HCT116 (cell line): ENCODE measurements around the gene FCER1G. TPM values are rescaled to one million over a fixed set of nuclear protein-coding genes. Genes with fewer than 3 reads are reported as not detected.

ENCODE experiments used
- ATAC-seq: fragments of 200-7000 bp; cut with Tn5 transposase; 2 replicates; pipeline ENCODE4 v1.9.1; 2020; ENCODE audit warnings: mild to moderate bottlenecking, moderate library complexity
- BruUV-seq: library from RNA; stranded (reverse); fragments of 400-500 nt; replicated peaks from 2 replicates; lab custom pipeline; 2021; lab: Mats Ljungman, UMichigan
- CTCF ChIA-PET: fragments of 300-600 bp; sonication (Branson Sonifier 250); formaldehyde crosslinking; loops from one replicate; lab custom pipeline; 2021; ENCODE audit warnings: antibody characterized with exemption; lab: Charles Lee
- POLR2A ChIA-PET: fragments of 300-600, 350-600 bp; sonication (Branson Sonifier 250); formaldehyde crosslinking; loops from one replicate; lab custom pipeline; 2021; ENCODE audit warnings: antibody characterized with exemption; lab: Charles Lee
- RAD21 ChIA-PET, 2 experiments: fragments of 300-600 bp; sonication (Branson Sonifier 250); formaldehyde crosslinking; loops; one replicate each; lab custom pipeline; 2023; ENCODE audit warnings: low total read pairs in 2 of 2; ENCODE audit not compliant: uncharacterized antibody in 2 of 2, unreplicated experiment in 2 of 2, low non-redundant PET in 1 of 2; lab: Charles Lee
- DNase-seq: peaks from one replicate; pipeline ENCODE4 v3.0.0-alpha.2; 2010; ENCODE audit warnings: low read depth, low spot score
- H2AFZ ChIP-seq: fragments of 200-600 bp; shearing (Covaris generic), sonication (generic); 2 replicates; pipeline ENCODE4 v1.6.1; 2017; ENCODE audit warnings: low read depth, mixed run types, mixed read lengths, antibody characterized with exemption, low read length; ENCODE audit not compliant: poor library complexity, severe bottlenecking
- H3K27ac ChIP-seq: 2 replicates; pipeline ENCODE4 v1.5.1; 2012; ENCODE audit warnings: low read depth, low read length
- H3K27me3 ChIP-seq: fragments of 200-600 bp; sonication (generic); 2 replicates; pipeline ENCODE4 v1.6.1; 2016; ENCODE audit warnings: mixed run types, low read length, mixed read lengths; ENCODE audit not compliant: insufficient read depth
- H3K36me3 ChIP-seq, 2 experiments: fragments of 200-500 bp in 1 of 2; fragments of 200-600 bp in 1 of 2; sonication (Bioruptor generic) in 1 of 2; sonication (generic) in 1 of 2; 2 replicates each; pipeline versions ENCODE4 v1.5.1 to v1.6.1; 2014 to 2016; ENCODE audit warnings: low read length in 2 of 2, inconsistent platforms in 1 of 2, mixed read lengths in 1 of 2, mixed run types in 1 of 2; ENCODE audit not compliant: insufficient read depth in 2 of 2, control insufficient read depth in 1 of 2
- H3K4me1 ChIP-seq, 2 experiments: fragments of 200-600 bp in 1 of 2; sonication (generic) in 1 of 2; 2 replicates each; pipeline versions ENCODE4 v1.5.1 to v1.6.1; 2012 to 2017; ENCODE audit warnings: low read length in 2 of 2, inconsistent platforms in 1 of 2, mild to moderate bottlenecking in 1 of 2, mixed read lengths in 1 of 2, mixed run types in 1 of 2, moderate library complexity in 1 of 2; ENCODE audit not compliant: insufficient read depth in 2 of 2, control insufficient read depth in 1 of 2
- H3K4me2 ChIP-seq: fragments of 200-600 bp; sonication (generic); 2 replicates; pipeline ENCODE4 v1.6.1; 2017; ENCODE audit warnings: mixed run types, low read length, mixed read lengths
- H3K4me3 ChIP-seq, 2 experiments: fragments of 200-600 bp in 1 of 2; sonication (generic) in 1 of 2; replicated peaks in 1 of 2; 2 replicates each; pipeline ENCODE4 v1.5.1; 2011 to 2016; ENCODE audit warnings: low read length in 2 of 2, control low read depth in 1 of 2, low read depth in 1 of 2, mild to moderate bottlenecking in 1 of 2, mixed read lengths in 1 of 2, mixed run types in 1 of 2
- H3K79me2 ChIP-seq: fragments of 200-600 bp; sonication (generic); 2 replicates; pipeline ENCODE4 v1.6.1; 2017; ENCODE audit warnings: mild to moderate bottlenecking, mixed run types, low read length, moderate library complexity, mixed read lengths; ENCODE audit not compliant: insufficient read depth
- H3K9ac ChIP-seq: fragments of 200-600 bp; sonication (generic); 2 replicates; pipeline ENCODE4 v1.6.1; 2016; ENCODE audit warnings: low read length, mixed read lengths
- H3K9me2 ChIP-seq: fragments of 200-600 bp; sonication (generic), shearing (Covaris generic); 2 replicates; pipeline ENCODE4 v1.6.1; 2017; ENCODE audit warnings: mixed run types, mild to moderate bottlenecking, moderate library complexity; ENCODE audit not compliant: insufficient read depth
- H3K9me3 ChIP-seq, 2 experiments: fragments of 200-500 bp in 1 of 2; fragments of 200-600 bp in 1 of 2; sonication (Bioruptor generic) in 1 of 2; sonication (generic) in 1 of 2; 2 replicates each; pipeline ENCODE4 v1.6.1; 2014 to 2017; ENCODE audit warnings: low read length in 2 of 2, mixed read lengths in 2 of 2, inconsistent platforms in 1 of 2, low read depth in 1 of 2, mild to moderate bottlenecking in 1 of 2, mixed run types in 1 of 2, moderate library complexity in 1 of 2; ENCODE audit not compliant: control insufficient read depth in 1 of 2, insufficient read depth in 1 of 2
- H4K20me1 ChIP-seq: fragments of 200-600 bp; sonication (generic), shearing (Covaris generic); 2 replicates; pipeline ENCODE4 v1.6.1; 2017; ENCODE audit warnings: mixed run types, mild to moderate bottlenecking, moderate library complexity; ENCODE audit not compliant: insufficient read depth
- CEBPB ChIP-seq: IDR thresholded peaks from 2 replicates; pipeline ENCODE4 v1.6.1; 2012; ENCODE audit warnings: low read depth
- EGR1 ChIP-seq: IDR thresholded peaks from 2 replicates; pipeline ENCODE4 v1.6.1; 2012; ENCODE audit warnings: low read depth
- ELF1 ChIP-seq: IDR thresholded peaks from 2 replicates; pipeline ENCODE4 v1.6.1; 2012; ENCODE audit warnings: low read depth, borderline replicate concordance
- EZH2 ChIP-seq: fragments of 200-600 bp; sonication (generic); IDR thresholded peaks from 2 replicates; pipeline ENCODE4 v1.6.1; 2017; ENCODE audit warnings: antibody characterized with exemption, mixed run types
- EZH2phosphoT487 ChIP-seq: fragments of 200-600 bp; IDR thresholded peaks from 2 replicates; pipeline ENCODE4 v1.6.1; 2018; ENCODE audit warnings: antibody characterized with exemption, borderline replicate concordance
- FOSL1 ChIP-seq: IDR thresholded peaks from 2 replicates; pipeline ENCODE4 v1.6.1; 2012; ENCODE audit warnings: low read depth
- JUND ChIP-seq: IDR thresholded peaks from 2 replicates; pipeline ENCODE4 v1.6.1; 2012
- POLR2A ChIP-seq: IDR thresholded peaks from 2 replicates; pipeline ENCODE4 v1.7.0; 2011; ENCODE audit warnings: borderline replicate concordance; ENCODE audit not compliant: insufficient read depth, insufficient read length; ENCODE audit errors: extremely low read depth
- RAD21 ChIP-seq: IDR thresholded peaks from 2 replicates; pipeline ENCODE4 v1.6.1; 2012; ENCODE audit warnings: low read depth, mild to moderate bottlenecking
- SIN3A ChIP-seq: IDR thresholded peaks from 2 replicates; pipeline ENCODE4 v1.6.1; 2012; ENCODE audit warnings: low read depth
- SP1 ChIP-seq: IDR thresholded peaks from 2 replicates; pipeline ENCODE4 v1.6.1; 2012; ENCODE audit warnings: low read depth
- SRF ChIP-seq: IDR thresholded peaks from 2 replicates; pipeline ENCODE4 v1.6.1; 2012; ENCODE audit warnings: low read depth
- TCF7L2 ChIP-seq: IDR thresholded peaks from 2 replicates; pipeline ENCODE4 v1.7.0; 2011; ENCODE audit warnings: borderline replicate concordance, inconsistent platforms; ENCODE audit not compliant: insufficient read depth, insufficient read length; ENCODE audit errors: extremely low read depth
- YY1 ChIP-seq: IDR thresholded peaks from 2 replicates; pipeline ENCODE4 v1.6.1; 2011; ENCODE audit warnings: low read length, low read depth, moderate library complexity, mild to moderate bottlenecking; ENCODE audit not compliant: insufficient replicate concordance; ENCODE audit errors: extremely low read depth
- ZFX ChIP-seq: fragments of 450-650 bp; IDR thresholded peaks from 2 replicates; pipeline ENCODE4 v1.6.1; 2017
- ZNF274 ChIP-seq: fragments of 200-500 bp; sonication (Bioruptor generic); IDR thresholded peaks from 2 replicates; pipeline ENCODE4 v1.6.1; 2014; ENCODE audit warnings: mild to moderate bottlenecking, low read depth, low read length, inconsistent platforms
- intact Hi-C: fragments of 100-400 bp; cut with micrococcal nuclease; formaldehyde crosslinking; loops from 2 replicates; pipeline ENCODE4 v1.10.0; 2022
- total RNA-seq: library from RNA; stranded (reverse); gene quantifications from one replicate; pipeline ENCODE4 v1.2.1, GENCODE V29; 2021; ENCODE audit not compliant: unreplicated experiment
- TF ChIP-seq, protein P1 (sequence below): IDR thresholded peaks from 2 replicates; pipeline ENCODE4 v1.6.1; 2012
- TF ChIP-seq, protein P2 (sequence below), 3 experiments: fragments of 200-600 bp in 1 of 3; sonication (generic) in 1 of 3; IDR thresholded peaks in 2 of 3; conservative IDR thresholded peaks in 1 of 3; 2 replicates each; pipeline ENCODE4 v1.5.1; 2012 to 2017; ENCODE audit warnings: low read depth in 2 of 3, low read length in 2 of 3, antibody characterized with exemption in 1 of 3, borderline replicate concordance in 1 of 3, control low read depth in 1 of 3, mild to moderate bottlenecking in 1 of 3, mixed read lengths in 1 of 3, mixed run types in 1 of 3, moderate library complexity in 1 of 3; ENCODE audit not compliant: insufficient read depth in 1 of 3
- TF ChIP-seq, protein P3 (sequence below): IDR thresholded peaks from 2 replicates; pipeline ENCODE4 v1.6.1; 2012
- TF ChIP-seq, protein P4 (sequence below): IDR thresholded peaks from 2 replicates; pipeline ENCODE4 v1.6.1; 2012; ENCODE audit warnings: low read depth

FCER1G gene
- total RNA-seq, 1 experiment from 2014 or later = 0.86 TPM

DNA sequence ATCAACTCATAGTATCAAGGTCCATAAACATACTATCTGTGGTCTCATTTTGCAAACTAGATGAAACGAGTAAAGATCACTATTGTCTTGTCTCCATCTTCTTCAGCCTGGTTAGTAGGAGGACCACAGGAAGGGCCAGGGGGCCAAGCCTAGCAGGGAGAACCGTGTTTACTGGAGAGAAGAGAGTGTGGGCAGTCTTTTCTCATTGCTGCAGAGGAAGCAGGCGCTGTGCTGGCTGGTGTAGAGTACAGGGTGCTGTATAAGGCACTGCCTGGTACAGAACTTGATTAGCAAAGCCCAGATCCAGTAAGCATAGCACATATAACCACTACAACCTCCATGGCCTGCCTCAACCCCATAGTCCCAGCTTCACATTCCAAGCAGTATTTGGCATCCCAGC lies 27.8 kb upstream of the FCER1G start:
- POLR2A ChIA-PET = no interaction called here
- no peak overlapping the region for H3K4me2 ChIP-seq
- intact Hi-C loops = no loop called here

More for the DNA sequence above, 27.8 kb upstream of the FCER1G start:
- RAD21 ChIA-PET = no interaction called here
- no peak overlapping the region for H2AFZ ChIP-seq
- H3K27me3 ChIP-seq = no peaks in the 10 kb centered on the region
- BruUV-seq = no TSS peak
- no peaks in the 10 kb centered on the region for H4K20me1 ChIP-seq
- H3K79me2 ChIP-seq = no peaks in the 10 kb centered on the region
- H3K9me2 ChIP-seq = no peaks in the 10 kb centered on the region
- H3K9me3 ChIP-seq = no peaks in the 10 kb centered on the region
- peaks cover 9 to 19% of the 10 kb centered on the region in 2 experiments for H3K4me1 ChIP-seq
- CTCF ChIA-PET = no interaction called here
- TF ChIP-seq CEBPB (no peak), RAD21 (no peak), SIN3A (no peak), ZNF274 (no peak), EZH2phosphoT487 (no peak), POLR2A (no peak), SP1 (no peak), EZH2 (no peak), ELF1 (no peak), ZFX (no peak), TCF7L2 (no peak), JUND (no peak), EGR1 (no peak), FOSL1 (no peak), YY1 (no peak), SRF (no peak)
- TF ChIP-seq, protein P1, sequence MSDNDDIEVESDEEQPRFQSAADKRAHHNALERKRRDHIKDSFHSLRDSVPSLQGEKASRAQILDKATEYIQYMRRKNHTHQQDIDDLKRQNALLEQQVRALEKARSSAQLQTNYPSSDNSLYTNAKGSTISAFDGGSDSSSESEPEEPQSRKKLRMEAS = no peak
- TF ChIP-seq, protein P2, sequence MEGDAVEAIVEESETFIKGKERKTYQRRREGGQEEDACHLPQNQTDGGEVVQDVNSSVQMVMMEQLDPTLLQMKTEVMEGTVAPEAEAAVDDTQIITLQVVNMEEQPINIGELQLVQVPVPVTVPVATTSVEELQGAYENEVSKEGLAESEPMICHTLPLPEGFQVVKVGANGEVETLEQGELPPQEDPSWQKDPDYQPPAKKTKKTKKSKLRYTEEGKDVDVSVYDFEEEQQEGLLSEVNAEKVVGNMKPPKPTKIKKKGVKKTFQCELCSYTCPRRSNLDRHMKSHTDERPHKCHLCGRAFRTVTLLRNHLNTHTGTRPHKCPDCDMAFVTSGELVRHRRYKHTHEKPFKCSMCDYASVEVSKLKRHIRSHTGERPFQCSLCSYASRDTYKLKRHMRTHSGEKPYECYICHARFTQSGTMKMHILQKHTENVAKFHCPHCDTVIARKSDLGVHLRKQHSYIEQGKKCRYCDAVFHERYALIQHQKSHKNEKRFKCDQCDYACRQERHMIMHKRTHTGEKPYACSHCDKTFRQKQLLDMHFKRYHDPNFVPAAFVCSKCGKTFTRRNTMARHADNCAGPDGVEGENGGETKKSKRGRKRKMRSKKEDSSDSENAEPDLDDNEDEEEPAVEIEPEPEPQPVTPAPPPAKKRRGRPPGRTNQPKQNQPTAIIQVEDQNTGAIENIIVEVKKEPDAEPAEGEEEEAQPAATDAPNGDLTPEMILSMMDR (IDR thresholded peaks at IDR 0.05 in 2 of 3, conservative IDR thresholded peaks at IDR 0.05 in 1 of 3; ENCODE audit: borderline replicate concordance in 1 of 3, insufficient read depth in 1 of 3, low read depth in 2 of 3, low read length in 2 of 3) = no peak
- TF ChIP-seq, protein P3, sequence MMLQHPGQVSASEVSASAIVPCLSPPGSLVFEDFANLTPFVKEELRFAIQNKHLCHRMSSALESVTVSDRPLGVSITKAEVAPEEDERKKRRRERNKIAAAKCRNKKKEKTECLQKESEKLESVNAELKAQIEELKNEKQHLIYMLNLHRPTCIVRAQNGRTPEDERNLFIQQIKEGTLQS = no peak
- TF ChIP-seq, protein P4, sequence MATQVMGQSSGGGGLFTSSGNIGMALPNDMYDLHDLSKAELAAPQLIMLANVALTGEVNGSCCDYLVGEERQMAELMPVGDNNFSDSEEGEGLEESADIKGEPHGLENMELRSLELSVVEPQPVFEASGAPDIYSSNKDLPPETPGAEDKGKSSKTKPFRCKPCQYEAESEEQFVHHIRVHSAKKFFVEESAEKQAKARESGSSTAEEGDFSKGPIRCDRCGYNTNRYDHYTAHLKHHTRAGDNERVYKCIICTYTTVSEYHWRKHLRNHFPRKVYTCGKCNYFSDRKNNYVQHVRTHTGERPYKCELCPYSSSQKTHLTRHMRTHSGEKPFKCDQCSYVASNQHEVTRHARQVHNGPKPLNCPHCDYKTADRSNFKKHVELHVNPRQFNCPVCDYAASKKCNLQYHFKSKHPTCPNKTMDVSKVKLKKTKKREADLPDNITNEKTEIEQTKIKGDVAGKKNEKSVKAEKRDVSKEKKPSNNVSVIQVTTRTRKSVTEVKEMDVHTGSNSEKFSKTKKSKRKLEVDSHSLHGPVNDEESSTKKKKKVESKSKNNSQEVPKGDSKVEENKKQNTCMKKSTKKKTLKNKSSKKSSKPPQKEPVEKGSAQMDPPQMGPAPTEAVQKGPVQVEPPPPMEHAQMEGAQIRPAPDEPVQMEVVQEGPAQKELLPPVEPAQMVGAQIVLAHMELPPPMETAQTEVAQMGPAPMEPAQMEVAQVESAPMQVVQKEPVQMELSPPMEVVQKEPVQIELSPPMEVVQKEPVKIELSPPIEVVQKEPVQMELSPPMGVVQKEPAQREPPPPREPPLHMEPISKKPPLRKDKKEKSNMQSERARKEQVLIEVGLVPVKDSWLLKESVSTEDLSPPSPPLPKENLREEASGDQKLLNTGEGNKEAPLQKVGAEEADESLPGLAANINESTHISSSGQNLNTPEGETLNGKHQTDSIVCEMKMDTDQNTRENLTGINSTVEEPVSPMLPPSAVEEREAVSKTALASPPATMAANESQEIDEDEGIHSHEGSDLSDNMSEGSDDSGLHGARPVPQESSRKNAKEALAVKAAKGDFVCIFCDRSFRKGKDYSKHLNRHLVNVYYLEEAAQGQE = no peak
- TF ChIP-seq, all 23 proteins: peak for 0
- Histone ChIP-seq H3K36me3 (no peaks in the 10 kb centered on the region), H3K4me3 (no peak overlapping the region), H3K9ac (no peak overlapping the region), H3K27ac (no peak overlapping the region)
- ATAC-seq = no peak
- no peak for DNase-seq
